Body of pancreas (tissue), 4 donors: ENCODE measurements around the gene NAGLU.

ENCODE experiments used
- CTCF ChIP-seq, 7 experiments: fragments of 450-650 bp in 4 of 7; fragments of 200-600 bp in 3 of 7; sonication (generic) in 3 of 7; IDR thresholded peaks; one replicate each; pipeline ENCODE4 v1.5.1; 2016 to 2019; ENCODE audit warnings: antibody characterized with exemption in 7 of 7
- POLR2A ChIP-seq, 3 donors: fragments of 450-650 bp; IDR thresholded peaks; one replicate each; pipeline ENCODE4 v1.6.1; 2016; ENCODE audit warnings: antibody characterized with exemption in 3 of 3, mild to moderate bottlenecking in 2 of 3

DNA sequence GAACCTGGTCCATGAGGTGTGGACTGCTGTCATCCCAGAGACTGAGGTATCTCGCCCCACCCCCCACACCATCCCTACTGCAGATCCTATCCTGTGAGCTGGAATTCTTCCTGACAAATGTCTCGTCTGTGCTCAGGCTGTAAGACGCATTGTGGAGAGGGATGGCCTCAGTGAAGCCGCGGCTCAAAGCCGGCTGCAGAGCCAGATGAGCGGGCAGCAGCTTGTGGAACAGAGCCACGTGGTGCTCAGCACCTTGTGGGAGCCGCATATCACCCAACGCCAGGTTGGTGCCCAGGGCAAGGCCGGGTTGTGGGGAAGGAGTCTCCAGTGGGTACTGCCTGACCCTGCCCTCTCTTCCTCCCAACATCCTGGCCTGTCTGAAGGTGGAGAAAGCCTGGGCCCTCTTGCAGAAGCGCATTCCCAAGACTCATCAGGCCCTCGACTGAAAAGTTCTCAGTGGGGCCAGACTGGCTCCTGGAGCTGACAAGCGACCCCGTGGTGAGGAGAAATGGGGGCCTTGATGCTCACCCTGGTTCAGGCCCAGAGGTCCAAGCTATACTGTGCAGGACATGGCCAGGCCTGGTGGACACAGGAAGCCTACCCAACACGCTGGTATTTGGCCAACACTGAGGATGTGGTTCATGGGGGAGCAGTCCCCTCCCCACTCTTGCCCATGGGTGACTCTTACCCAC lies 29.6 kb downstream of the NAGLU start:
- TF ChIP-seq POLR2A (IDR thresholded peaks at IDR 0.05) (no peak), CTCF (IDR thresholded peaks at IDR 0.05) (no peak)
